Hematopoietic multipotent progenitor cell (in vitro differentiated cells): Measurements from ENCODE around the gene CTTN. TPM values are rescaled to one million over a fixed set of nuclear protein-coding genes. Genes with fewer than 3 reads are reported as not detected.

Experiments
- DNase-seq, 3 donors: peaks; one replicate each; pipeline ENCODE4 v3.0.0-alpha.2; 2011 to 2015; ENCODE audit warnings: low read depth in 2 of 3, low spot score in 2 of 3
- total RNA-seq: library from RNA; depleted of rRNA; stranded (reverse); fragments of >200 nt; gene quantifications from one replicate; pipeline ENCODE4 v1.2.3, GENCODE V29; 2012

Gene CTTN
- total RNA-seq, 1 donor, result 1.3 TPM

DNA sequence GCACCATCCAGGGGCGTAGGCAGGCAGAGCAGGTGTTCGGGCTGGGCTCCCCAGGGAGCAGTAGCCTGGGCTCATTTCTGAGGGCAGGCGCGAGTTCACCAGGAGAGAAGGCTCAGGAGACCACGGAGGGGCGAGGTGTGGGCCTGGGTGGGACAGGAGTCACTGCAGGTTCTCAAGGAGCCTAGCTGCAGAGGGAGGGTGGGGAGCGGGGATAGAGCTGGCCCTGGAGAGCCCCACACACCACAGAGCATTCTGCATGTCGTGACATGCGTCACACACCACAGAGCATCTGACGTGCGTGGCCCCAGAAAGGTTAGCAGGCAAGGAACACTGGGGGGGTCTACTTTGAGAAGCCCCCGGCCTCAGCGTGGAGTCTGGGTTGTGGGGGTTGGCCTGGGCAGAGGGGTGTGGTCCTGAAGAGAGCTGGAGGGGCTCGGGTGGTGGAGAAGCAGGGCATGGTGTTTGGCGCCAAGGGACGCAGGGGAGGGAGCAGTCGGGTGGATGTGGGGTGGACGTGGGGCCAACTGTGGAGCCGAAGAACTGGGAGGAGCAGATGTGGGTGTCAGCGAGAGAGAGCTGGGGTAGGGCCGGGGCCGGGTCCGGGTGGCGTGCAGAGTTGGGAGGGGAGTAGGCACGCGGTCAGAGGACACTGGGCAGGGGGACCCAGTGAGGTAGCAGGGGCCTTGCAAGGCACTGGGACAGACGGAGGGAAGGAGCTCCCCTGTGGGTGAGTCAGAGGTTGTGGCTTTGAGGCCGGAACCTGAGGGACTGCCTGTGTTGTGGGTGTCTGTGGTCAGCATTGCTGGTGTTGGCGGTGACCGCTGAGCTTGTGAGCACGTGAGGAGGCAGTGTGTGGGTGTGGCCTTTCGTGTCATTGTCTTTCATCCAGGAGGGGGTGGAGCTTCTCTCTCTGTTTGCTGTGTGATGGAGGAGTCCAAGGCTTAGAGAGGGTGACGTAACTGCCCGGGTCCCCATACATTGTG is 25.5 kb downstream of the CTTN start:
- peak in 2 of 3 donors; percentile 82 to 86 for DNase-seq

DNA sequence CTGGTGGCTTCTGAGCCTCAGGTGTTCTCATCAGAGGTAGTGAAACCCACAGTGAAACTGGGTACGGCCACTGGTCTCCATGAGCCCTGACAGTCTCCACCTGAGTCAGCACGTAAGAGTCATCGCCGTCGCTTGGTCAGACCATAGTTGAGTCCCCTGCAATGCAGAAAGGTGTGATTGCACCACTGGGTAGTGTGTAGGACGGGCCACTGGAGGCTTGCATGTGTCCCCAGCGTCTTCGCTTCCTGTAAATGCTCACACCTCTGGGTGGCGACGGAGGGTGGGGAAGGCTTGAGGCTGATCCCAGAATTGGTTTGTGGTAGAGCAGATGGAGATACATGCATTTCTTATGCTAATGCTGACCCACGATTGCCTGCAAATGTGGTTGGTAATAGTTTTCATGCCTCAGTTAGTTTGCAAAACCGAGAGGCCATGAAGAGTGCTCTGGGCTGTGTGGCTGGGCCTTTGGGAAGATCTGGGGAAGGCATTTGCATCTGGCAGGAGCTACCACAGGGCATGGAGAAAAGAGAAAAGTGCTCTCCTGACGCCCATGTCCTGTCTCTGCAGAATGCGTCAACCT is 26.5 kb downstream of the CTTN start:
- DNase-seq, result no peak

DNA sequence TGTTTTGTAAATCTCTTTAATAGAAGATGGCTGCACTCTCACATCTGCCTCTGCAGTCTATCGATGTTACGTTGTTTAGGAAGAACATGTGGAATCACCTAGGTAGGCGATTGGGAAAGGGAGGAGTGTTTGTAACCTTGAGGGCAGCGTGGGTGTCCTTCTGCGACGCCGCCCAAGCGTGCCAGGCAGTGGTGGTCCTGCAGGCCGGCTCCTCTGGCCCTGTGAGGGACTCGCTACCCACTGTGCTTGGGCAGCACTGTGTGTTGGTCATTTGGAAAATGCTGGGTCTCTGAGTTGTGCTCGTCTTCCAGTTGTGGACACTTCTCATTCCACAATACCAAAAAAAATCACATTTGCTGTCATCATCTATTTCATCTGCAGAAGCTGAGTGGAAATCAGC is 29.1 kb downstream of the CTTN start:
- no peak for DNase-seq

DNA sequence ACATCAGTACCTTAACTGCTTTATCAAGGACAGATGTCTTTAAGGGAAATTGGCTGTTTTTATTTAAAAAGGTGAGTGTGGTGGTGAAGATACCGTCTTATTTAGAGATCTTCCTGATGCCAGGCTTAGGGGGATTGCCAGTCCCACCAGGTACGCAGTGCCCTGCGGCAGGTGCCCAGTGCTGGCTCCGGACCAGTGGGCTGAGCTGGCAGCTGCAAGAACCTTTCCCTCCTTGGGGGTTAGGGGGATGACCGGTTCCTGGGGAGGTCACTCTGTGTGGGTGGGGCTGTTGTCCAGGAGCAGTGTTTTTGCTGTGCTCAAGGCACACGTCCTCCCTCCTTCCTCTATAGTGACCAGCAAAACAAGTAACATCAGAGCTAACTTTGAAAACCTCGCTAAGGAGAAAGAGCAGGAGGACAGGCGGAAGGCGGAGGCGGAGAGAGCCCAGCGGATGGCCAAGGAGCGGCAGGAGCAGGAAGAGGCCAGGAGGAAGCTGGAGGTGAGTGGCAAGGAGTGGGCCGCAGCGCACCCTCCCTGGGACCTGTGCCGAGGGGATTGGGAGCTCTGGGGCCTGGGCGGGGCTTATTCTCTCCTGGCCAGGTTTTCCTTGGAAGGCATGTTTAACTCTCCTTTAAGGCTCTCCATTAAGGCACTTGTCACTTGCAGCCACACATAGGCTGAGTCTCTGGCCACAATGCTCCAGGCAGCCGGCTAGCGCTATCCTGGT is 30.5 kb downstream of the CTTN start:
- no peak for DNase-seq

DNA sequence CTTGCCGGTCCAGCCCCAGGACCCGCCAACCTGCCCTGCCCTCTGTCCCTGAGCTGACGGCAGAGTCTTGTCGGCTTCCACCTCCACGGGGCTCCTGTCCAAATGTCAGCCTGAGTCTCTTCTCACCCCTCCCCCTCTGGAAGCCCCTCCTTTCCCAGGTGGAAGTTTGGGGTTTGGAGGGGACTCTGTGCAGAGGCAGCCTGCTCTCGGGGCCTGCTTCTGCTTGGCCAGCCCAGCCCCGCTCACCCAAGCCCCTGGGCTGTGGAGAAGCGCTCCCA is 31.0 kb downstream of the CTTN start:
- no peak for DNase-seq

DNA sequence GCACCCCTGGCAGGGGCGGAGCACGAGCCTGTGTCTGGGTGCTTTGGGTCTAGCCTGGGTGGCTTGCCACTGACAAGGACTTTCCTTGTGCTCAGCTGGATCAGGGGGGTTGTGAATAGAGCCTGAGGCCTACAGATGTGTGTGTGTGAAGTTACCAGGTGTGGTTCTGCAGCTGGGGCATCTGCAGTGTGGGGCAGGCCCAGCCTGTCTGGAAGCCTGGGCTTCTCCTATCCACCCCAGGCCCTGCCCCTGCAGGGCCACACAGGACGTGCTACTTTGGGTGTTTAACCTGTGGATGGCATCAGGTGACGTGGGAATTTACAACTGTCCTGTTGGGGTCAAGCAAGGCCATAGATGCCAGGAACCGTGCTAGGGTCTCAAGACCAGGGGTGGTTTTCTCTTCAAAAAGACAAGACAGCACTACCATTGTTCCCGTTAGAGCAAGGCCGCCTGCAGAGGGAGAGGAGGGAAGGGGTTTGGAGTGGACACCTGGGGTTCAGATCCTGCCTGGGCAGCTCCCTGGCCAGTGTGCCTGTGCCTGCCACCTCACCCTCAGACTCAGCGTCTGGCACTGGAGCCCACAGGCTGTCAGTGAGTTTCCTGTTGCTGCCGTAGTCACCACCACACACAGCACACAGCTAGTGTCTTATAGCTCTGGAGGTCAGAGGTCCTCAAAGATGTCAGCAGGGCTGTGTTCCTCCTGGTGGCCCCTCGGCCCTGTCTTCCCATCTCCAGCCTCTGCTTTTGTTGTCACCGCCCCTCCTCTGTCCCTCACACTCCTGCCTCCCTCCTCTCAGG is 31.6 kb downstream of the CTTN start:
- DNase-seq, result peak in 1 of 3 donors; percentile 34

DNA sequence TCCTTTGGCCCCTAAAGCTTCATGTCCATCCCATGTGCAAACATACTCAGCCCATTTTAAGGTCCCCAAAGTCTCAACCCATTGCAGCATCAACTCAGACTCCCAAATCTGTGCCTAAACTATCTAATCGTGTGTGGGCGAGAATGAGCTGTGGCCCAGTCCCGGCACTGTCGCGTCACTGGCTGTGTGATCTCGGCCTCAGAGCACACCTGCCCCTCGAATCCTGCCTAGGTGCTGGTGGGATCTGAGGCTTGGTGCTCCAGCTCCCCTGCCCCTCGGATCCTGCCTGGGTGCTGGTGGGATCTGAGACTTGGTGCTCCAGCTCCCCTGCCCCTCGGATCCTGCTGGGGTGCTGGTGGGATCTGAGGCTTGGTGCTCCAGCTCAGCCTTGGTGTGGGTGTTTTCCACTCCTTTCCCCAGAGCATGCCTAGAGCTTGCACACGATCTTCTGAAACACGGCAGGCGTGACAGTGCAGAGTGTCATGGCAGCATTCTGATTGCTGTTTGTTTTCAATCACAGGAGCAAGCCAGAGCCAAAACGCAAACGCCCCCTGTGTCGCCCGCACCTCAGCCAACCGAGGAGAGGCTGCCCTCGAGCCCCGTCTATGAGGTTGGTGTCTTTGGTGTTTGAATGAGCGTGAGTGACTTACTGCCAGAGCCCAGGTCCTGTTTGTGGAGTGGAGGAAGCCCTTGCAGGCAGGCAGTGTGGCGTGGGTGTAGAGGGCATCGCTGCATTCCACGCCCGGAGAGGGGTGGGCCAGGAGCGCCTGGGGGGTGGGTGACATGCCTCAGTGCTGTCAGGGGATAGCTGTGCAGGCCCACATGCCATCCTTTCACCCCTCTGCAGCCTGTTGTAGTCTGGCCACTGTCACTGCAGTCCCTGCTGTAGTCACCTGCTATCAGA is 32.6 kb downstream of the CTTN start:
- no peak for DNase-seq

DNA sequence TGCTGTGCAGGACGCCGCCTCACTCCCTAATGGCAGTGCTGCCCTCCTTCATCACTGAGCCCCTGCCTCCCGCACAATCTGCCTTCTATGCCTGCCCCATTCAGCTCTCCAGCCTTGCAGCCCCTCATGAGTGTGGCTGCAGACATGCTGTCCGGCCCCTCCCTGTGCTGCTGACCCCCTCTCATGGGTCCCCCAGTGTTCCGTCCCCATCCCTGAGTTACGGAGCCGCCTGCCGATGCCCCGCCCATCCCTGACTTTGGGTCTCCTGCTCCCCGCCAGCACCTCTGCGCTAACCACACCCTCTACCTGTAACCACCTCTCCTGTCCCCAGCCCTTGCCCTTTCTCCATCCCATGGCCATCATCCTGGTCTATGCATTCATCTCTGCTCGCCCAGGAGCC is 33.3 kb downstream of the CTTN start:
- DNase-seq, result no peak

DNA sequence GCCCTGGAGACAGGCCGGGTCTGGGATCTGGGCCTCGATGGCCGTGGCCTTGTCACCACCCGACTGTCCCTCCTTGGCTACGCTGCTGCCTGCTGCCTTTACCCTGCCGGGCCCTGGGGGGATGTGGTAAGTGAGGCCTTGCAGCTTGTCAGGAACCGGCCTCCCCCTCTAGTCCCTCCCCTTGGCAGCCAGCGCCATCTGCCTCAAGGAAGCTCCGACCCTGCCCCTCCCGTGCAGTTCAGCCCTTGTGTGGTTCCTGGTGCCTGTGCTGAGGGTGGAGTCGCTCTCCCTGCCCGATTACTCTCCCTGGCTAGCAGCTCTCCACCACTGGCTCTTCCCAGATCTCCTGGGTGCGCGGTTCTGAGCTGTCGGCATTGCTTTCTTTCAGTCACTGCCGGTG is 33.7 kb downstream of the CTTN start:
- peak in 2 of 3 donors; percentile 64 to 88 for DNase-seq

DNA sequence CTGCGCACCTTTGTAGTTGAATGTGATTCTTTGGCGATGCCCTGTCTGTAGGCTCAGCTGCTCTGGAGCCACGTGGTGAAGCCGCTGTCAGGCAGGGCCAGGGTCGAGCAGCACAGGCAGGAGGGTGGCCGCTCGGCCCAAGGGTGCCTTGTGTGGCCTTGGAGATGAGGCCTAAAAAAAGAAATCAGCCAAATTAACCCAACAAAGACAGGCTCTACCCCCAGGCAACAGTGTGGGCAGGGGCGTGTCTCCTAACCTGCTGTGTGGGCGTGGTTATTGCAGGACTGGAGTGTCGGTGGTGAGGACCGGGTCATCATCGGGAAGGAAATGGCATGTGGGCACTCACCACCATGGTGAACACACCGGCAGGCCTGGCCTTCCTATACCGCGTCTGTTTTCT is 34.3 kb downstream of the CTTN start:
- no peak for DNase-seq

DNA sequence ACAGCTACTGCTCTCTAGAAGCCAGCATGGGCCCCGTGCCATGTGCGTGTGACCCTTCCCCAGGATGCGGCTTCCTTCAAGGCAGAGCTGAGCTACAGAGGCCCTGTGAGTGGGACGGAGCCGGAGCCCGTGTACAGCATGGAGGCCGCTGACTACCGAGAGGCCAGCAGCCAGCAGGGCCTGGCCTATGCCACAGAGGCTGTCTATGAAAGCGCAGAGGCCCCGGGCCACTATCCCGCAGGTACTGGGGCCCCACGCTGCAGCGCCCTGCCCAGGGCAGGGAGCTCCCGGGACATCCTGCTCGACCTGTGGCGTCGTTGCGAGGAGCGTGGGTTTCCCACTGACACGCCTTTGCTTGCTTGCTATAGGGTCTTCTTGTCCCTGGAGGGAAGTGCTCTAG is 34.7 kb downstream of the CTTN start:
- no peak for DNase-seq

DNA sequence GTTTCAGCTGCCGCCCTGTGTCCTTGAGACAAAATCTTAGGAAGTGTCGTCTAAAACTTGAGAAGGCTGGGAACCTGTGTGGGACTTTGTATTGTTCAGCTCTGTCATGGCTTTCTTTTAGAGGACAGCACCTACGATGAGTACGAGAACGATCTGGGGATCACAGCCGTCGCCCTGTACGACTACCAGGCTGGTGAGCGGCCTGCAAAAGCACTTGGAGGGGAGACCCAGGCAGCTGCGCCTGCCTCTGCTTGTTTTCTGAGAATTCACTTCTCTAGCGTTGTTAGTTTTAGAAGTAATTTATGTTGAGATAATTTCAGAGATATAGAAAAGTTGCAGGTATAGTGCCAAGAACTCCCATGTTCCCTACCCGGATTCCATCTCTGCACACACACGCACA is 35.2 kb downstream of the CTTN start:
- DNase-seq, result no peak

DNA sequence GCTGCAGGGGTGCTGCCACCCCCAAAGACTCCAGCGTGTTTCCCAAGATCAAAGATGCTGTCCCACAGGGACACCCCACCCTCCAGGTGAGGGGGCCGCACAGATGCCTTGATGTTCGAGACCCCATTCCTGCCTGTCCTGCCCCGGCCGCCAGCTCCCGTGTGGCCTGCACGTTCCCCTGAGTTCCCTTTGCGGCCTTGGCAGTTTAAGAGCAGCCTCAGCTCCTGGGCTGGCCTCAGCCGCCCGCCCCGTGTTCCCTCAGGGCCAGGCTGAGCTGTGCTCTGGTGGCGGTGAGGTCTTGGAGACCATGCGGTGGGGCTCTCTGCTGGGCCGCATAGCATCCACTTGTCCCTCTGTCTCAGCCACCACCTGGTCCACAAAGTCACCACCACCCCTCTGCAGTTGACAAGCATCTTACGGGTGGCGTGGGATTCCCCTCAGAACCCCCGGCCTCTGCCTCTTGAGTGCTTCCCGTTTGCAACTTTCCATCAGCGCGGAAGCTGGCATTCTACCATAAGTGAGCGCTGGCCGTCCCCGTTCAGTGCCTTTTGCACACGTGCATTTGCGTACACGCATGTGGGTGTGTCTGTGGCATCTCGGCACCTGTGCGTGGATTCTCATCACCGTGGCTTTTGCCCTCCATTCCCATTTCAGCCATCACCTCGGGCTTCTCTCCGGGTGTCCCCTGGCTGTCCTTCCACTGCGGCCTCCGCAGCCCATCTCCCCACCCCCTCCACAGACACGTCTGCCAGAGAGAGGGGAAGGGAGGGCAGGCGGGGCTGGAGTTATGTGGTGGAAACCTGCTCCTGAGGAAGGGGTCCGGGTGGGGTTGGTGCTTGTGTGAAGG is 35.9 kb downstream of the CTTN start:
- DNase-seq, result no peak

DNA sequence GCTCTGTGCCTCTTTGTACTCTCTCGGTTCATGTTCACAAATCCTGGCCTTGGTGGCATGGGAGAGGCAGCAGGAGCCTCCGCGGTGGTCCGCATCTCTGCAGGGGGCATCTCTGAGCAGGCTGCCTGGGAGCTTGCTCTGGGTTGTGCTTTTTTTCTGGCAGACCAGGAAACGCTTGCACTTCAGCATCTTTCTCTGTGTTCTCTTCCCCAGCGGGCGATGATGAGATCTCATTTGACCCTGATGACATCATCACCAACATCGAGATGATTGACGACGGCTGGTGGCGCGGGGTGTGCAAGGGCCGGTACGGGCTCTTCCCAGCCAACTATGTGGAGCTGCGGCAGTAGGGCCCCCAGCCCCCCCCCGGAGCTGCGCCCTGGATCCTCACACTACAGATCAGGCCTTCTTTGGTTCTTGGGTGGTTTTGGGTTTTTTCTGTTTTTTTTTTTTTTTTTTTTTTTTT is 36.5 kb downstream of the CTTN start:
- no peak for DNase-seq

DNA sequence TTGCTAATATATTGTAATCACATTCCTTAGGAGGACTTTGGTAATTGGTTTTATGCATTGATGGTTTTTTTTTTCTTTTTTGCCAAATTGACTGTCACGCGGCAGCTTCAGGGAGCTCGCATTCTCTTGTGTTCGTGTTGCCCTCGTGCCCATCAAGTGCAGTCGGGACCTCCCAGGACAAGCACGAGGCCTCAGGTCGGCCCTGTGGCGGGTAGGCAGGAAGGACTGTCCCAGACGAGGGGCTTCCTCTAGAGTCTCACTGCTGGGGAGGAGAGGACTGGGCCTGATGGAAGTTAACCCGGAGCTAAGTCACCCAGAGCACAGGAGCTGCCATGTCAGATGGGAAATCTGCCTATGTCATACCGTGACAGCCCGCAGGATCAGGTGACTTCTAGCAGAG is 37.0 kb downstream of the CTTN start:
- DNase-seq, result no peak

DNA sequence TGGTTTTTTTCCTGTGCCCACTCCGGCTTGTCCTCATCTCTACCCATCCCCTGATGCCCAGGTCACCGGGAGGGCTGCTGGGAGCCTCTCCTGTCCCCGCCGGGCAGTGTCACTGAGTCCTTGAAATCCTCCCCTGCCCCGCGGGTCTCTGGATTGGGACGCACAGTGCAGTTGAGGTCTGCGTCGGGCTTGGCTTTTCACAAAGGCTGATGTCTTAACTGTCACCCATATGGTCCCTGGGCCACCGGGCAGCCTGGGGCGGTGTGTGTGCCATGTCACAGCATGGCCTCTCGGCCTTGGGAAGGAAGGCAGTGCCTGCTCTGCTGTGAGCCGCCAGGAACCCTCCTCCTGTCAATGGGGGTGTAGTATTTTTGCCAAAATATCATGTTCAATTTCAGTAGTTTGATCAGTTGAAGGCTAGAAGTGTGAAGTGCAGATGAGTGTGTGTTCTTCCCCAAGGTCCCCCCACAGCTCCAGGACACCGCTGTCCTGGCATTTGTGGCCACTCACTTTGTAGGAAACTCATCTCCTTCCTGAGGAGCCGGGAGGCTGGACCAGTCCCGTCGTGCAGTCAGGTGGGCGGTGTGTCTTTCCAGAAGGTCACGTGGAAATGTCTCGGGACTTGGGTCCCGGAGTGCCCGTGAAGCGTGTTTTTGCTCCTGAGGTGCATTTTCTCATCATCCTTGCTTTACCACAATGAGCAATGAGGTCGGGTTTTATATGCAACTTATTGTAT is 37.6 kb downstream of the CTTN start:
- no peak for DNase-seq

DNA sequence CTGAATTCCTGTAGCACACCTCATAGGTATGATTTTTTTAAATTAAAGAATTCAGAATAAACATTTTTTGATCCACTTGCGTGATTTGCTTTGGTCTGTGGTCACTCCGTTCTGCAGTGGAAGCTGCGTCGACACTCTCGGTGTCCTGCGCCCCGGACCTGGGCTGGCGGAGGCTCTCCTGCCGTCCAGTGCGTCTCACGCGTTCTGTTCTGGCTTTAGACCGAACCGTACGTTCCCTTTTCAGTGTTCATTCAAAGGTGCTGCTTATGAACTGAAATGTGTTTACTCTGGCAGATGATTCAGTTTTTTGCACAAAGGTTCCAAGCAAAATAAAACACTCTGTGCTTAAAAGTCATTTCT is 38.2 kb downstream of the CTTN start:
- DNase-seq, result no peak

DNA sequence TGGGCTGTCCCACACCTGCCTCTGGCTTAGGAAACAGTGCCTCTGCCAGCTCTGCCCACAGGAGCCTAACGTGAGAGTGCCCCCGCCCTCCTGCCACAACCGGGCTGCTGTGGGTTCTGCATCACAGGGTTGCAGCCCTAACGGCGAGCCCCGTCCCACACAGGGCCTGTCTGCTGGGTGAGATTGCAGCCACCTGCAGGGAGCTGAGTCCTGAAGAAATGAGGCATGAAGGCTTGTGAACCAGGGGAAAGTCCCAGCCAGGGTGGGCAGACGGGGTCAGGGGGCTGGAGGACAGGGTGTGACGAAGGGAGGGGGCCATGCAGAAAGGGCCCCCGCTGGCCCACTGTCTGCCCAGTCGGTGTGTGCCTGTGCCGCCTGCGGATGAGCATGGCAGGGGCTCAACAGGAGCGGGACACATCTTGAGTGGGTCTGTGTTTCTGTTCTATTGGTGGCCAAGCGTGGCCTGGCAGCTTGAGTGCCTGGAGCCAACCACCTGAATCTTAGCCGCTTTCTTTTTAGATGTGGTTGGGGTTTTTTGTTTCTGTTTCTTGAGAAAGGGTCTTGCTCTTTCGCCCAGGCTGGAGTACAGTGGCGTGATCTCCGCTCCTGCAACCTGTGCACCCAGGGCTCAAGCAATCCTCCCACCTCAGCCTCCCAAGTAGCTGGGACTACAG is 38.9 kb downstream of the CTTN start:
- DNase-seq, result no peak
